WTC11 (cell line): ENCODE data around the gene LCA5.

Source experiments
- CTCF ChIP-seq: fragments of 200-600 bp; IDR thresholded peaks from 2 replicates; pipeline ENCODE4 v1.8.0; 2022; ENCODE audit warnings: antibody characterized with exemption
- ZBTB21 ChIP-seq: sonication (generic); formaldehyde crosslinking; IDR thresholded peaks from 2 replicates; pipeline ENCODE4 v1.8.1; 2023; ENCODE audit warnings: mild to moderate bottlenecking, missing genetic modification reagents, borderline replicate concordance

- TF ChIP-seq CTCF (no peak; the same call in 1 of the 2 replicates), ZBTB21 (no peak)
Observed at GRCh38 chr6:79466207-79466834, 70.9 kb downstream of the LCA5 start.
